Prostate gland (tissue), 2 donors: ENCODE results near the gene OSBPL8. TPM values are rescaled to one million over a fixed set of nuclear protein-coding genes. Genes with fewer than 3 reads are reported as not detected.

Source experiments
- DNase-seq: peaks from one replicate; pipeline ENCODE4 v3.0.0-alpha.2; 2019; ENCODE audit warnings: low spot score
- H3K27ac ChIP-seq, 2 donors: fragments of 200-600 bp; sonication (generic); 2 replicates each; pipeline ENCODE4 v1.5.1; 2017 to 2019
- H3K27me3 ChIP-seq: fragments of 200-600 bp; sonication (generic); replicated peaks from 2 replicates; pipeline ENCODE4 v1.5.1; 2019; ENCODE audit not compliant: insufficient read depth
- H3K36me3 ChIP-seq, 2 donors: fragments of 200-600 bp; sonication (generic); 1 replicate in 1 of 2; 2 replicates in 1 of 2; pipeline versions ENCODE4 v1.5.1 to v1.8.1; 2017 to 2019
- H3K4me1 ChIP-seq: fragments of 200-600 bp; sonication (generic); replicated peaks from 2 replicates; pipeline ENCODE4 v1.5.1; 2019
- H3K4me3 ChIP-seq, 2 donors: fragments of 200-600 bp; sonication (generic); 2 replicates each; pipeline ENCODE4 v1.5.1; 2017 to 2019
- H3K9me3 ChIP-seq: fragments of 200-600 bp; sonication (generic); 2 replicates; pipeline ENCODE4 v1.5.1; 2017
- POLR2A ChIP-seq: fragments of 450-650 bp; IDR thresholded peaks from one replicate; pipeline ENCODE4 v1.6.1; 2016; ENCODE audit warnings: antibody characterized with exemption, mild to moderate bottlenecking
- POLR2AphosphoS5 ChIP-seq: sonication (generic); formaldehyde crosslinking; IDR thresholded peaks from one replicate; pipeline ENCODE4 v1.6.1; 2017; ENCODE audit warnings: antibody characterized with exemption
- WGBS: methylation state at CpG from one replicate; pipeline ENCODE4 v1.1.5; 2018; 5-methylcytosine and 5-hydroxymethylcytosine counted together
- intact Hi-C: fragments of 100-400 bp; cut with DNase I; formaldehyde crosslinking; loops from one replicate; pipeline ENCODE4 v1.14.2; 2022
- total RNA-seq, 2 donors: library from RNA; depleted of rRNA; stranded (reverse); fragments of >200 nt; gene quantifications; one replicate each; pipeline ENCODE4 v1.1.0, GENCODE V29; 2016
- TF ChIP-seq, protein P1 (sequence below), 4 experiments: fragments of 200-600 bp in 2 of 4; fragments of 450-650 bp in 2 of 4; sonication (generic) in 2 of 4; IDR thresholded peaks; 1 replicate in 3 of 4; 2 replicates in 1 of 4; pipeline ENCODE4 v1.5.1; 2016 to 2019; ENCODE audit warnings: antibody characterized with exemption in 4 of 4, mild to moderate bottlenecking in 2 of 4, moderate library complexity in 2 of 4

OSBPL8 gene
- total RNA-seq, 2 donors from 2014 or later = 50.6 to 54.2 TPM

DNA sequence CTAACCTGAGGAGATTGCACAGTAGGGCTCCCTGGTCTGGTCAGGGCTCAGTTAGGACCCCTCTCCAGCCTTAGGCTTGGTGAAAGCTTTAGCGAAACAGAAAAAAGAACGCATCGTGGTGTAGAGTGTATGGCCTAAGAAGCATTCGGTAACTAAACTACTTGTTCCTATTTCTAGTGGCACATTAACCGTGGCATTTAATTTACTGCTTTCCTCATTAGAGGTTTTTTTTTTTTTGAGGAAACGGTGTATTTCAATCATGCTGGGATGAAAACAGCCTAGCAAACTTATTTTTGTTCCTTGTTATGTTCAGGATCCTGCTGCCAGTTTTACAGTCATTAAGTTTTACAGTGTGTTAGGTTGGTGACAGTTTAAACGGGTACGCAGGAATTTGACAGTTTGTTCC, 518 bp upstream of the OSBPL8 start:
- no peak for DNase-seq
- no peaks in the 10 kb centered on the region for H3K36me3 ChIP-seq
- H3K27me3 ChIP-seq = no peaks in the 10 kb centered on the region
- intact Hi-C loops = no loop called here
- peak overlapping the region; percentile 83 to 94 for H3K27ac ChIP-seq
- no peaks in the 10 kb centered on the region for H3K4me1 ChIP-seq
- 12% methylated on average over 8 of the region's 8 CpGs for WGBS
- no peak for TF ChIP-seq POLR2A
- TF ChIP-seq, protein P1, sequence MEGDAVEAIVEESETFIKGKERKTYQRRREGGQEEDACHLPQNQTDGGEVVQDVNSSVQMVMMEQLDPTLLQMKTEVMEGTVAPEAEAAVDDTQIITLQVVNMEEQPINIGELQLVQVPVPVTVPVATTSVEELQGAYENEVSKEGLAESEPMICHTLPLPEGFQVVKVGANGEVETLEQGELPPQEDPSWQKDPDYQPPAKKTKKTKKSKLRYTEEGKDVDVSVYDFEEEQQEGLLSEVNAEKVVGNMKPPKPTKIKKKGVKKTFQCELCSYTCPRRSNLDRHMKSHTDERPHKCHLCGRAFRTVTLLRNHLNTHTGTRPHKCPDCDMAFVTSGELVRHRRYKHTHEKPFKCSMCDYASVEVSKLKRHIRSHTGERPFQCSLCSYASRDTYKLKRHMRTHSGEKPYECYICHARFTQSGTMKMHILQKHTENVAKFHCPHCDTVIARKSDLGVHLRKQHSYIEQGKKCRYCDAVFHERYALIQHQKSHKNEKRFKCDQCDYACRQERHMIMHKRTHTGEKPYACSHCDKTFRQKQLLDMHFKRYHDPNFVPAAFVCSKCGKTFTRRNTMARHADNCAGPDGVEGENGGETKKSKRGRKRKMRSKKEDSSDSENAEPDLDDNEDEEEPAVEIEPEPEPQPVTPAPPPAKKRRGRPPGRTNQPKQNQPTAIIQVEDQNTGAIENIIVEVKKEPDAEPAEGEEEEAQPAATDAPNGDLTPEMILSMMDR (IDR thresholded peaks at IDR 0.05) = no peak
- no peak for TF ChIP-seq POLR2AphosphoS5
- no peaks in the 10 kb centered on the region for H3K9me3 ChIP-seq
- H3K4me3 ChIP-seq = peak overlapping the region; percentile 75 to 89

DNA sequence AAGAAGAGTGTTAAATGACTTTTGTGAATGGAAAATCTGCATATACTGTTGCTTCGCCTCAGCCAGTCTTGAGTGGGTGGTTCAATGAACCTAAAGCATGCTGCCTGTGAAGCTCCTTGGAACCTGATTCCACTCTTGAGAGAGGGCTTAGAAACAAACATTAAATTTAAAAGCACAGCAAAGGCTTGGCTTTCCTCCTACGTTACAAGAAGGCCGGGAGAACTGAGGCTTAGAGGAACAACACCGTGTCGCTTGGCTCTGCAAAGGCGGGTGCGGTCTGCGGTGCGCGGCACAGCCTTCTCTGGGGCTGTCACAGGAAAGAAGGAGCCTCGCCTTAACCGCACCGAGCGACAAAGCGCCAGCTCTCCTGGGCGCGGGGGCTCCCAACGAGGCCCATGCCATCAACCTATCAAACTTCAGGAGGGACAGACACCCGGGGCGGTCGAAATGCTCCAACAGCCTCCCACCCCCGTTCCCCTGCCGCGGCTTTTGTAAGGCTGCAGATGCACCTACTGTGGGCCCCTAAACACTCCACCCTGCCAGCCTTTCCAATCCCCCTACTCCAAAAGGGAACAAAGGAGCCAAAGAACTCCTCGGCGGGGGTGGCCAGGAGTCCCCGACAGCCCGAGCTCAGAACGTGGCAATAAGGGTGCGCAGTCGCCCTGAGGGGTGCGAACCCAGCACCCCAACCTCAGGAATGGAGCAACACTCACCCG, 729 bp downstream of the OSBPL8 start:
- under 1% methylated on average over 33 of the region's 33 CpGs for WGBS
- Histone ChIP-seq H3K27ac (peak overlapping the region; percentile 83 to 94), H3K36me3 (no peaks in the 10 kb centered on the region), H3K27me3 (no peaks in the 10 kb centered on the region), H3K9me3 (no peaks in the 10 kb centered on the region), H3K4me1 (no peaks in the 10 kb centered on the region), H3K4me3 (peak overlapping the region; percentile 75 to 89)
- TF ChIP-seq, protein P1 (IDR thresholded peaks at IDR 0.05) = no peak
- TF ChIP-seq POLR2A (no peak), POLR2AphosphoS5 (peak; percentile 5)
- DNase-seq = peak; percentile 42
- intact Hi-C loops = loop anchor here (2.0 to 10.0 kb wide), 3 partner anchors 210 to 1048 kb away; partner anchors contain the start of genes BBS10, KRR1 and PHLDA1

DNA sequence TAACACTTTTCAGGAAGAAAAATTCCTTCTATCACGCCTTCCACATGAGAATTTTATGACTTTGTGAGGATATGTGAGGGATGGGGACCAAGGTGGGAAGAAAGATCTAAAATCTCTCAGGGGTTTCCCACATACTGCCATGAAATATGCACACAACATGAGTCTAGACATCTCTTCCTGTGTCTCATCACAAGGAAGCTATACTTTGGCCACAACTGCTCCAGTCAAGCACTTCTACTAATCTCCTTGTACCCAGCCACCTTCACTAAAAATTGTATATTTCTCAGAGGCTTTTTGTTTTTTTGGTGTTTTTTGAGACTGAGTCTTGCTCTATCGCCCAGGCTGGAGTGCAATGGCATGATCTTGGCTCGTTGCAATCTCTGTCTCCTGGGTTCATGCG, 3.2 kb downstream of the OSBPL8 start:
- TF ChIP-seq, protein P1 (IDR thresholded peaks at IDR 0.05) = no peak
- TF ChIP-seq POLR2A (no peak), POLR2AphosphoS5 (no peak)
- Histone ChIP-seq H3K4me3 (no peak overlapping the region), H3K36me3 (no peaks in the 10 kb centered on the region), H3K27me3 (no peaks in the 10 kb centered on the region), H3K9me3 (no peaks in the 10 kb centered on the region), H3K27ac (no peak overlapping the region), H3K4me1 (no peaks in the 10 kb centered on the region)
- DNase-seq = no peak
- WGBS = 95% methylated on average over 4 of the region's 4 CpGs
- intact Hi-C loops = loop anchor here (10.0 kb wide), 1 partner anchor 522 kb away; the partner anchor contains the start of gene PHLDA1

DNA sequence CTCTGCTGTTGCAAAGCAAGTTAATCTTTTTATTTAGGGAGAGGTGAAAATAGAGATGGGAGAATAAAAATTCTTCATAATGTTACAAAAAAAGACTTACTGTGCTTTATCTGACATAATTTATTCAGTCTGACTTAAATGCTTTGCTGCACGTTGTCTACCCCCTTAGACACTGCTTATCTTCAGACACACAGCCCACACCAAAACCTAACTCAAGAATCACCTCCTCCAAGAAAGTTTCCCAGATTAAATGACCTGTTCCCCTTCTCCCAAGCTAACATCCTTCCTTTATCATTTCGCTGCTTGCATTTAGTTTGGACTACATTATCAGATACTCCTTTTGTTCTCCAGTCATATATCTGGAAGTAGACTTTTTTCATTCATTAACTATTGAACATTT, 3.8 kb downstream of the OSBPL8 start:
- 90% methylated on average over 2 of the region's 2 CpGs for WGBS
- Histone ChIP-seq H3K9me3 (no peaks in the 10 kb centered on the region), H3K4me3 (no peak overlapping the region), H3K4me1 (no peaks in the 10 kb centered on the region), H3K27ac (no peak overlapping the region), H3K36me3 (no peaks in the 10 kb centered on the region), H3K27me3 (no peaks in the 10 kb centered on the region)
- intact Hi-C loops = loop anchor here (10.0 kb wide), 1 partner anchor 521 kb away; the partner anchor contains the start of gene PHLDA1
- DNase-seq = no peak
- TF ChIP-seq, protein P1 (IDR thresholded peaks at IDR 0.05) = no peak
- TF ChIP-seq POLR2A = no peak
- TF ChIP-seq POLR2AphosphoS5 = no peak
